ENCODE data around the gene LNX1. TPM values are rescaled to one million over a fixed set of nuclear protein-coding genes. Genes with fewer than 3 reads are reported as not detected.
A peak's percentile ranks its signal among the peaks of the same experiment; 100 is the strongest.

LNX1 gene
- total and polyA plus RNA-seq, 2 donors (not counting 1 experiment from before 2014, with no cell fraction given) = 0.48 to 1.3 TPM

DNA sequence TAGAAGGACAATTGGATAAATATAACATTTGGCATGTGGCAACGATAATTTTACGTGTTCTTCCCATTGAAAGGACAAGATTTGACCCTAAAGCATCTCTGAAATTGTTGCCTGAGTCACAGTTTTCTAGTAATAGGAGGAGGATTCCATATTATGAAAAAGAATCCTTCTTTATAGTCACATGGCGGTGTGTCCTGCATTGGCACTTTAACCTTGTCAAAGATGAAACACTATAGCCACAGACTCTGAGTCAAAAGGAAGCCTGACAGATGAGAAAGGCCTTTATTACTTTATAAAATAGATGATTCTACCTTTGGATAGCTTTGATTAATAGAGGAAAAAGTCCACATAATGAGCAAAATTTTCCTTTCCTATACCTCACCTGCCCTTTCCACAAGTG, 11.5 kb downstream of the LNX1 start:
- Histone ChIP-seq H3K4me2 (ENCODE audit: extremely low read depth, insufficient read depth, low read length) (no peak overlapping the region), H3K27me3 (ENCODE audit: control insufficient read depth, insufficient read depth, low read length) (no peaks in the 10 kb centered on the region), H4K20me1 (ENCODE audit: control insufficient read depth, extremely low read depth, insufficient read depth, low read length) (no peaks in the 10 kb centered on the region), H2AFZ (ENCODE audit: low read length) (no peak overlapping the region), H3K27ac (ENCODE audit: insufficient read depth, low read length) (no peak overlapping the region), H3K79me2 (ENCODE audit: control insufficient read depth, insufficient read depth, low read length) (no peaks in the 10 kb centered on the region), H3K4me1 (ENCODE audit: control insufficient read depth, extremely low read depth, insufficient read depth, low read length) (peaks cover 6% of the 10 kb centered on the region), H3K9ac (ENCODE audit: insufficient read depth, low read length) (no peak overlapping the region), H3K4me3 (replicated peaks in 1 of 4; ENCODE audit: control extremely low read depth in 1 of 4, insufficient read depth in 1 of 4, low read depth in 3 of 4, low read length in 4 of 4) (no peak overlapping the region), H3K36me3 (ENCODE audit: control insufficient read depth, insufficient read depth, low read length) (no peaks in the 10 kb centered on the region), H3K9me3 (ENCODE audit: control insufficient read depth, insufficient read depth, low read depth, low read length) (no peaks in the 10 kb centered on the region)
- TF ChIP-seq EZH2 (IDR thresholded peaks at IDR 0.05; ENCODE audit: low read length, missing control alignments) = no peak
- TF ChIP-seq, protein P1, sequence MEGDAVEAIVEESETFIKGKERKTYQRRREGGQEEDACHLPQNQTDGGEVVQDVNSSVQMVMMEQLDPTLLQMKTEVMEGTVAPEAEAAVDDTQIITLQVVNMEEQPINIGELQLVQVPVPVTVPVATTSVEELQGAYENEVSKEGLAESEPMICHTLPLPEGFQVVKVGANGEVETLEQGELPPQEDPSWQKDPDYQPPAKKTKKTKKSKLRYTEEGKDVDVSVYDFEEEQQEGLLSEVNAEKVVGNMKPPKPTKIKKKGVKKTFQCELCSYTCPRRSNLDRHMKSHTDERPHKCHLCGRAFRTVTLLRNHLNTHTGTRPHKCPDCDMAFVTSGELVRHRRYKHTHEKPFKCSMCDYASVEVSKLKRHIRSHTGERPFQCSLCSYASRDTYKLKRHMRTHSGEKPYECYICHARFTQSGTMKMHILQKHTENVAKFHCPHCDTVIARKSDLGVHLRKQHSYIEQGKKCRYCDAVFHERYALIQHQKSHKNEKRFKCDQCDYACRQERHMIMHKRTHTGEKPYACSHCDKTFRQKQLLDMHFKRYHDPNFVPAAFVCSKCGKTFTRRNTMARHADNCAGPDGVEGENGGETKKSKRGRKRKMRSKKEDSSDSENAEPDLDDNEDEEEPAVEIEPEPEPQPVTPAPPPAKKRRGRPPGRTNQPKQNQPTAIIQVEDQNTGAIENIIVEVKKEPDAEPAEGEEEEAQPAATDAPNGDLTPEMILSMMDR (conservative IDR thresholded peaks at IDR 0.05 in 1 of 2, IDR thresholded peaks at IDR 0.05 in 1 of 2; ENCODE audit: low read depth in 1 of 2, low read length in 2 of 2) = no peak
- DNase-seq (ENCODE audit: low read depth in 2 of 2) = no peak

DNA sequence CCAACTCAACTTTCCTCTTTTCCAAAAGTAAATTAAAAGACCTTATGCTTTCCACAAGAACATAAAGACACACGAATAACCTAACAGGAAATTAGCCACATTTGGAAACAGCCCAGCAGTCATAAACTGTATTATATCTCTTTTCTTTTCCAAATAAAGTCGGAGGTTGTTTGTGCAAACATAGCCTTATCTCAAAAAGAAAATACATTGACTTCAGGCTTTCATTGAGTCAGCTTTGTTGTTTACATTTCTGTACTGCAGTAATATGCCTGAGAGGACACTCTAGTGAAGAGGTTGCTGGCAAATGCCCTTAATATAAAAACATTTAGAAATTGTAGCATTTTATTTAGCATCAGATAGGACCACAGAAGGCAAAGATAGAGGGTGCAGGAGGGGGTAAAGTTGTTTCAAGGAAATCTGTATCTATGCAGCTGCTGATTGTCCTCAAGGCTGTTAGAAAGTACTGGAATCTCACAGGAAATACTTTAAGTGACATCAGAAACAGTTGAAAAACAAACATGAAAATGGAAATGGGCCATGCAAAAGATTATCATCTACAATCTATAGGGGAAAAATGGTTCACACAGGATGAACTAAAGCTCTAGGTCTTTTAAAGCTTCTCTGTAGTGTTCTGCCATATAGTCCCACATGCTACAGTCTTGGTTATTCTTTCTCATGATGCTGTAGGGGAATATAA, 14.5 kb downstream of the LNX1 start:
- H3K27ac ChIP-seq (ENCODE audit: insufficient read depth, low read length) = no peak overlapping the region
- no peaks in the 10 kb centered on the region for H4K20me1 ChIP-seq (ENCODE audit: control insufficient read depth, extremely low read depth, insufficient read depth, low read length)
- peak; percentile 43 to 83 for DNase-seq (ENCODE audit: low read depth in 2 of 2)
- no peak overlapping the region for H3K9ac ChIP-seq (ENCODE audit: insufficient read depth, low read length)
- no peak overlapping the region for H3K4me3 ChIP-seq (replicated peaks in 1 of 4; ENCODE audit: control extremely low read depth in 1 of 4, insufficient read depth in 1 of 4, low read depth in 3 of 4, low read length in 4 of 4)
- H3K27me3 ChIP-seq (ENCODE audit: control insufficient read depth, insufficient read depth, low read length) = no peaks in the 10 kb centered on the region
- H3K9me3 ChIP-seq (ENCODE audit: control insufficient read depth, insufficient read depth, low read depth, low read length) = no peaks in the 10 kb centered on the region
- no peaks in the 10 kb centered on the region for H3K79me2 ChIP-seq (ENCODE audit: control insufficient read depth, insufficient read depth, low read length)
- peak overlapping the region; percentile 30 for H3K4me2 ChIP-seq (ENCODE audit: extremely low read depth, insufficient read depth, low read length)
- no peaks in the 10 kb centered on the region for H3K36me3 ChIP-seq (ENCODE audit: control insufficient read depth, insufficient read depth, low read length)
- no peak overlapping the region for H2AFZ ChIP-seq (ENCODE audit: low read length)
- no peak for TF ChIP-seq EZH2 (IDR thresholded peaks at IDR 0.05; ENCODE audit: low read length, missing control alignments)
- TF ChIP-seq, protein P1 (conservative IDR thresholded peaks at IDR 0.05 in 1 of 2, IDR thresholded peaks at IDR 0.05 in 1 of 2; ENCODE audit: low read depth in 1 of 2, low read length in 2 of 2) = no peak
- peaks cover 6% of the 10 kb centered on the region for H3K4me1 ChIP-seq (ENCODE audit: control insufficient read depth, extremely low read depth, insufficient read depth, low read length)

DNA sequence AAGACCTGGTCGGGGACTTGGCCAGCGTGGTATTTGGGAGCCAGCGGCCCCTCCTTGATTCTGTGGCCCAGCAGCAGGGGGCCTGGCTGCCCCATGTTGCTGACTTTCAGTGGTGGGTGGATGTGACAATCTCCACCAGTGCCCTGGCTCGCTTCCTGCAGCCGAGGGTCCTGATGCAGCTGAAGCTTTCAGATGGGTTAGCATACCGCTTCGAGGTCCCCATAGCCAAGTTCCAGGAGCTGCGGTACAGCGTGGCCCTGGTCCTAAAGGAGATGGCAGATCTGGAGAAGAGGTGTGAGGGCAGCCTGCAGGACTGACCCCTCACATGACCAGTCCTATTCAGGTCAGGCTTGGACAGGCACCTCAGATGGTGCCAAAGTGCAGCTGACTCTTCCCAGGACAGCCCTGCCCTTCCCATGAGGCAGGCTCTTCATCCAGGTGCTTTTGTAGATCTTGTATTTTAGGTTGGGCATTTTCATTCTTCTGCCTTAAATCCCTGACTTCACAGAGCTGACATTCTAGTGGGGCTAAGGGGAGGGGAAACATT, 15.1 kb downstream of the LNX1 start:
- no peak overlapping the region for H2AFZ ChIP-seq (ENCODE audit: low read length)
- no peaks in the 10 kb centered on the region for H3K27me3 ChIP-seq (ENCODE audit: control insufficient read depth, insufficient read depth, low read length)
- no peaks in the 10 kb centered on the region for H4K20me1 ChIP-seq (ENCODE audit: control insufficient read depth, extremely low read depth, insufficient read depth, low read length)
- no peak for DNase-seq (ENCODE audit: low read depth in 2 of 2)
- peak overlapping the region; percentile 54 for H3K4me2 ChIP-seq (ENCODE audit: extremely low read depth, insufficient read depth, low read length)
- no peaks in the 10 kb centered on the region for H3K79me2 ChIP-seq (ENCODE audit: control insufficient read depth, insufficient read depth, low read length)
- H3K9ac ChIP-seq (ENCODE audit: insufficient read depth, low read length) = no peak overlapping the region
- H3K36me3 ChIP-seq (ENCODE audit: control insufficient read depth, insufficient read depth, low read length) = no peaks in the 10 kb centered on the region
- H3K9me3 ChIP-seq (ENCODE audit: control insufficient read depth, insufficient read depth, low read depth, low read length) = no peaks in the 10 kb centered on the region
- H3K4me3 ChIP-seq (replicated peaks in 1 of 4; ENCODE audit: control extremely low read depth in 1 of 4, insufficient read depth in 1 of 4, low read depth in 3 of 4, low read length in 4 of 4) = no peak overlapping the region
- no peak overlapping the region for H3K27ac ChIP-seq (ENCODE audit: insufficient read depth, low read length)
- H3K4me1 ChIP-seq (ENCODE audit: control insufficient read depth, extremely low read depth, insufficient read depth, low read length) = peaks cover 6% of the 10 kb centered on the region
- TF ChIP-seq EZH2 (IDR thresholded peaks at IDR 0.05; ENCODE audit: low read length, missing control alignments) = no peak

Data from fibroblast of lung (primary cell).